ENCODE data around the gene RABGAP1L.

- TF ChIP-seq FOS (IDR thresholded peaks at IDR 0.05; ENCODE audit: borderline replicate concordance, insufficient read depth, low read length) (no peak), POLR2A (IDR thresholded peaks at IDR 0.05; ENCODE audit: low read depth, low read length) (no peak)
These were observed 691.4 kb downstream of the RABGAP1L start for GRCh38 chr1:174850726-174851125.

Data from endothelial cell of umbilical vein (primary cell).